Thymus (tissue), 14 donors: Measurements from ENCODE around the gene AADAC. TPM values are rescaled to one million over a fixed set of nuclear protein-coding genes. Genes with fewer than 3 reads are reported as not detected.
"Not testable (repeated sequence)": the region's sequence is repeated elsewhere in the genome, so short reads cannot be mapped to it uniquely, and the experiment has no call there.

ENCODE experiments used
- DNase-seq, 9 donors: peaks; one replicate each; pipeline ENCODE4 v3.0.0-alpha.2; 2013; ENCODE audit warnings: low spot score in 9 of 9, low read depth in 6 of 9, missing footprints in 1 of 9
- H3K27ac ChIP-seq, 2 donors: one replicate each; pipeline ENCODE4 v1.5.1; 2013; ENCODE audit warnings: control low read depth in 1 of 2, low read depth in 1 of 2, low read length in 1 of 2, mild to moderate bottlenecking in 1 of 2, moderate library complexity in 1 of 2
- H3K27me3 ChIP-seq, 2 donors: one replicate each; pipeline ENCODE4 v1.5.1; 2013; ENCODE audit warnings: low read length in 1 of 2; ENCODE audit not compliant: control insufficient read depth in 2 of 2, insufficient read depth in 1 of 2
- H3K36me3 ChIP-seq, 2 donors: one replicate each; pipeline ENCODE4 v1.5.1; 2013; ENCODE audit warnings: low read length in 1 of 2, mild to moderate bottlenecking in 1 of 2, moderate library complexity in 1 of 2; ENCODE audit not compliant: control insufficient read depth in 2 of 2, insufficient read depth in 2 of 2
- H3K4me1 ChIP-seq, 2 donors: one replicate each; pipeline ENCODE4 v1.5.1; 2013; ENCODE audit warnings: low read length in 2 of 2; ENCODE audit not compliant: control insufficient read depth in 2 of 2, insufficient read depth in 2 of 2
- H3K4me3 ChIP-seq, 2 donors: one replicate each; pipeline ENCODE4 v1.5.1; 2013; ENCODE audit warnings: low read length in 2 of 2, control low read depth in 1 of 2, mild to moderate bottlenecking in 1 of 2
- H3K9me3 ChIP-seq, 2 donors: one replicate each; pipeline ENCODE4 v1.5.1; 2013; ENCODE audit warnings: low read length in 1 of 2, mild to moderate bottlenecking in 1 of 2; ENCODE audit not compliant: control insufficient read depth in 2 of 2, insufficient read depth in 1 of 2
- WGBS: extraction: QIAGEN DNeasy Blood & Tissue Kit; methylation state at CpG from one replicate; pipeline ENCODE4 v1.1.7; 2013; 5-methylcytosine and 5-hydroxymethylcytosine counted together
- long read RNA-seq, 10 donors: transcript quantifications; one replicate each; lab custom pipeline, GENCODE V29; 2026
- polyA plus RNA-seq: library from polyadenylated mRNA; stranded (reverse); fragments of 200-250 nt; gene quantifications from one replicate; pipeline ENCODE4 v1.2.3, GENCODE V29; 2013
- total RNA-seq: library from RNA; stranded (reverse); fragments of 120-200 nt; gene quantifications from one replicate; pipeline ENCODE4 v1.2.4, GENCODE V29; 2013
- donor health status: healthy.

Gene AADAC, protein sequence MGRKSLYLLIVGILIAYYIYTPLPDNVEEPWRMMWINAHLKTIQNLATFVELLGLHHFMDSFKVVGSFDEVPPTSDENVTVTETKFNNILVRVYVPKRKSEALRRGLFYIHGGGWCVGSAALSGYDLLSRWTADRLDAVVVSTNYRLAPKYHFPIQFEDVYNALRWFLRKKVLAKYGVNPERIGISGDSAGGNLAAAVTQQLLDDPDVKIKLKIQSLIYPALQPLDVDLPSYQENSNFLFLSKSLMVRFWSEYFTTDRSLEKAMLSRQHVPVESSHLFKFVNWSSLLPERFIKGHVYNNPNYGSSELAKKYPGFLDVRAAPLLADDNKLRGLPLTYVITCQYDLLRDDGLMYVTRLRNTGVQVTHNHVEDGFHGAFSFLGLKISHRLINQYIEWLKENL
- total RNA-seq (0.19 TPM), polyA plus RNA-seq (1.7 TPM)
- long read RNA-seq, donor 1 = 0 reads
- long read RNA-seq, donor 2 = 0 reads
- long read RNA-seq, donor 3 = 0 reads
- long read RNA-seq, donor 4, partial matches to known transcripts = 0 of 2 reads
- long read RNA-seq, donor 4, other reads (novel, unspliced or antisense) = 0 of 2 reads
- long read RNA-seq, donor 5 = 0 reads
- long read RNA-seq, donor 6 = 0 reads
- long read RNA-seq, donor 7 = 0 reads
- long read RNA-seq, donor 8 = 0 reads
- long read RNA-seq, donor 9 = 0 reads
- long read RNA-seq, donor 10 = 0 reads

DNA sequence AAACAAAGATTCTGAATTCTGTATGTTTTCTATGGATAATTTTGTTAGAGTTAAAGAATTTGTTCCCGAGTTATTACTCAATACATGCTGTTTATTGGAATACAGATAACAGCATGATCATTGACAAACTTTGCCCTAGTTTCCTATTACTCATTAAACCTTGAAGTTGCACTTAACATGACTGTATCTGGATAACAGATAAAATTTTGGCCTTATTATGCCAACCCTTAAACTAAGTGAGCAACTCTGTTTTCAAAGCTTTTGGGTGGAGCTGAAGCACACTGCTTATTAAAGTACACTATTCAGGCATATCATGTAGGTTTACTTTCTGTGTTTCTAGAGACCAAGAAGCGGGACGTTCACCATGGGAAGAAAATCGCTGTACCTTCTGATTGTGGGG, at the start of gene AADAC:
Gene AADAC, plus strand, starts transcription at position 318 of the 400 bp plus-strand sequence. Its CDS starts 47 bp downstream, at position 365.
- Histone ChIP-seq H3K27me3 (no peaks in the 10 kb centered on the region), H3K36me3 (no peaks in the 10 kb centered on the region), H3K27ac (no peak within 1 kb of the TSS), H3K4me1 (no peaks in the 10 kb centered on the region), H3K4me3 (no peak within 1 kb of the TSS), H3K9me3 (no peaks in the 10 kb centered on the region)
- DNase-seq = no peak
- WGBS = over 99% methylated on average over 4 of the region's 4 CpGs

DNA sequence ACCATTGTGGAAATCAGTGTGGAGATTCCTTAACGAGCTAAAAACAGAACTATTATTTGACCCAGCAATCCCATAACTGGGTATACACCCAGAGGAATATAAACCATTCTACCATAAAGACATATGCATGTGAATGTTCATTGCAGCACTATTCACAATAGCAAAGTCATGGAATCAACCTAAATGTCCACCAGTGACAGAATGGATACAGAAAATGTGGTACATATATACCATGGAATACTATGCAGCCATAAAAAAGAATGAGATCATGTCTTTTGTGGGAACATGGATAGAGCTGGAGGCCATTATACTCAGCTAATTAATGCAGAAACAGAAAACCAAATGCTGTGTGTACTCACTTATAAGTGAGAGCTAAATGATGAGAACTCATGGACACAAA, 49.2 kb upstream of the AADAC start:
- H3K27me3 ChIP-seq = not testable (repeated sequence)

DNA sequence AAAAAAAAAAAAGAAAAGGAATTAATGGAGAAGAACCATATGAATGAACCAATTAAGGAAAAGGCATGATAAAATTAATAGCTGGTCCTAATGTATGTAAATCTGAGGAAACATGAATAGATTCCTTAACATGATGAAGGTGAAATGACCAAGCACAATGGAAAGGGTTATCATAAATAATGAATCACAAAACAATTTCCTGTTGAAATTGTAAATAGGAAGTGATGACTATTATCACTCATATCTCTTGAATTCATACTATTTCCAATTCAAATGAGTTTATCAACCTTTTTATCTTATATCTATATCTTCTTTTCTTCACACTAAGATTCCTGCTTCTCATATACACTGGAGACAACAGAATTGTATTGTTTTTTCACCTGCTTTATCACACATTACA, 48.2 kb upstream of the AADAC start:
- Histone ChIP-seq H3K36me3 (no peaks in the 10 kb centered on the region), H3K27me3 (no peaks in the 10 kb centered on the region), H3K27ac (no peak overlapping the region), H3K4me1 (no peaks in the 10 kb centered on the region), H3K9me3 (no peaks in the 10 kb centered on the region), H3K4me3 (no peak overlapping the region)
- DNase-seq = no peak

More for the DNA sequence above, 49.2 kb upstream of the AADAC start:
- not testable (repeated sequence) for H3K27ac ChIP-seq, H3K36me3 ChIP-seq, H3K4me1 ChIP-seq, H3K9me3 ChIP-seq, H3K4me3 ChIP-seq, DNase-seq
- WGBS = 95% methylated on average over 1 of the region's 1 CpG

DNA sequence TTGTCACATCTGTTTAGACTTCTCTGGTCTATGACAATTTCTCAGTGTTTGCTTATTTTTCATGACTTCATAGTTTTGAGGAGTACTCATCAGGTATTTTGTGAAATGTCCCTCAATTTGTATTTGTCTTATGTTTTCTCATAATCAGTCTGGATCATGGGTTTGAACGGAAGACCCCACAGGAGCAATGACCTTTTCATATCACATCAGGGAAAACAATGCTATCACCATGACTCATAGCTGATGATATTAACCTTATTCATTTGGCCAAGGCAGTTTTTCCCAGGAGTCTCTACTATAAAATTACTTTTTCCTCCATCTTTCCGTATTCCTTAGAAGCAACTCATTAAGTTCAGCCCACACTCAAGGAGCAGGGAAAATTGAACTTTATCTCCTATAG, 47.5 kb upstream of the AADAC start:
- no peaks in the 10 kb centered on the region for H3K27me3 ChIP-seq
- 98% methylated on average over 2 of the region's 2 CpGs for WGBS
- H3K4me1 ChIP-seq = no peaks in the 10 kb centered on the region
- no peak overlapping the region for H3K4me3 ChIP-seq
- H3K9me3 ChIP-seq = no peaks in the 10 kb centered on the region
- DNase-seq = no peak
- no peak overlapping the region for H3K27ac ChIP-seq
- no peaks in the 10 kb centered on the region for H3K36me3 ChIP-seq

DNA sequence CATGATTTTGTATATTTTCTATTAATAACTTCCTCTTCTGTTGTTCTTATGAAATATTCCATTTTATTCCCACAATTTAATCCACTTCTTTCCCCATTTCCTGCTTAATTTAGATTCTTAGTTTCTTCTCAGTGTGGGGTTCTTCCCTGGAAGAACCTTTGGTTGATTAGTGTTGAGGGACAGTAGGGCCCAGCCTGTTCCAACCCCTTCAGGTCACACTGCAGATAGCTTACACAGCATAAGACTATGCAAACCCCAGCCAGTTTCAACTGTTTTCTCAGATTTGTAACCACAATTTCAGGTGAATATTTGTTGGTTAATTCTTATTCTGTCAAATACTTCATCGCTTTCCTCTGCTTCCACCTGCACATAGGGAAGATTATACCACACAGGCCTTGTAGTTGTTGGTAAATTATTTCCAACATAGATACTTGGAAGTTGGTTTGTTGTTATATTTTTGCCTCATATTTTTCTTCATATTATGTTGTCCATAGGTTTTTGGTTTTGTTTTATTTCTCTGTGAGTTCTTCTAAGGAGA, 45.5 kb upstream of the AADAC start:
- DNase-seq = no peak
- no peaks in the 10 kb centered on the region for H3K27me3 ChIP-seq
- no peaks in the 10 kb centered on the region for H3K9me3 ChIP-seq
- WGBS = 97% methylated on average over 1 of the region's 1 CpG
- no peaks in the 10 kb centered on the region for H3K4me1 ChIP-seq
- no peaks in the 10 kb centered on the region for H3K36me3 ChIP-seq
- H3K27ac ChIP-seq = no peak overlapping the region
- no peak overlapping the region for H3K4me3 ChIP-seq

DNA sequence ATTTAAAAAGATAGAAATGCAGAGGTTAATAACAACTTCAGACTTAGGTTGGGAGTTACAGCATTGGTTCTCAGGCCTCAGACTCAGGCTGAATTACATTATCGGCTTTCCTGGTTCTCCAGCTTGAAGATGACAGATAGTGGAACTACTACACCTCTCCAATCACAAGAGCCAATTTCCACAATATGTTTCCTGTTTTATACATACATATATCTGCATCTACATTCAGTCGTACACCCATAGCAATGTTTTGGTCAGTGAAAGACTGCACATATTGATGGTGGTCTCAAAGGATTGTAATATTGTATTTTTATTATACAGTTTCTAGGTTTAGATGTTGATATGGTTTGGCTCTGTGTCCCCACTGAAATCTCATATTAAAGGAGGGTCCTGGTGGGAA, 44.7 kb upstream of the AADAC start:
- WGBS = 78% methylated on average over 2 of the region's 2 CpGs

DNA sequence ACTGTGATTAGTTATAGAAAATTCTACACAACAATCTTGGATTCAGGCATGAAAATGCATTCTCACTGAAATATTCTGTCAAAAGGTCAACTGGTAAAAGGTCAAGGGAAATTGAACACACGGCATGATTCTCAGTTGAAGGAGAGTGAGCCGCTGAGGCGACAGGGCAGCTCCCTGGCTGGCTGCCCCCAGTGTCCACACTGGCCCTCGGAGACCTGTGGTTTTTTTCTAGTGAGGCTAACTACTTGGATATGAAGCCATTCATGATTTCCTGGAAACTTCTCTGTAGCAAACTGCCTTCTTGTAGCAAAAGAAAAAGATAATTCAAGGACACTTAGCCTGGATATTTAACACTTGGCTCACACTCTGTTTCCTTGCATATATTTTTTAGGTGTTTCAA, 43.0 kb upstream of the AADAC start:
- Histone ChIP-seq H3K9me3 (no peaks in the 10 kb centered on the region), H3K36me3 (no peaks in the 10 kb centered on the region), H3K27me3 (no peaks in the 10 kb centered on the region), H3K4me3 (no peak overlapping the region), H3K4me1 (no peaks in the 10 kb centered on the region), H3K27ac (no peak overlapping the region)
- DNase-seq = no peak
- WGBS = 93% methylated on average over 4 of the region's 4 CpGs

More for the DNA sequence above, 44.7 kb upstream of the AADAC start:
- Histone ChIP-seq H3K4me3 (no peak overlapping the region), H3K4me1 (no peaks in the 10 kb centered on the region), H3K36me3 (no peaks in the 10 kb centered on the region), H3K9me3 (no peaks in the 10 kb centered on the region), H3K27ac (no peak overlapping the region), H3K27me3 (no peaks in the 10 kb centered on the region)
- DNase-seq = no peak

DNA sequence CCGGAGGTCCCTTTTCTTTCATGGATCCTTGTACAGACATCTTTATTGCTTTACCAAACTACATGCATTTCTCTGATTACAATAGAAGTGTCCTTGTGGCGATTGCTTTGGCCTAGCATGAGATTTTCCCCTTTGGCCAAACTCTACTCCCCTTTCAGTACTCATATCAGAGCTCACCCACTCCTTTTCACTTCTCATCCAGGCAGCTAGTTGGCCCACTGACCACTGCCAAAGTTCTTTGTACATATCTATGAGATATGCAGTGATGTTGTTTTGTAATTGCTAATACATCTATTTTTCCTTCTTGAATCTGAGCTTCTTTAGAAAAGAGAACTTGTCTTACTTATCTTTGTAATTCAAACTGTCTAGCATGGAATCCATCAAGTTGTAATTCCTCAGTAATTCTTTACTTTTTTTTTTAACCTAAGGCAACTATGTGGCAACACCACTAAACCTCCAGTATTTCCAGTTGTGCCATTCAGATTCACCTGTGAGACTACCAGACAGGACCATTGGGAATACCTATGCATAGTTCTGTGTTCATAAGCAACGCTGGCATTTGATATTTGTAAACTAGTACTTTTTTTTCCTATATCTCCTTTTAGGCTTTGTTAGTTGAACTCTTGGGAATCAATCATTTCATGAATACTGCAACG, 41.0 kb upstream of the AADAC start:
- Histone ChIP-seq H3K4me3 (no peak overlapping the region), H3K4me1 (no peaks in the 10 kb centered on the region), H3K36me3 (no peaks in the 10 kb centered on the region), H3K27ac (no peak overlapping the region), H3K9me3 (no peaks in the 10 kb centered on the region), H3K27me3 (no peaks in the 10 kb centered on the region)
- DNase-seq = no peak
- WGBS = 98% methylated on average over 4 of the region's 4 CpGs

DNA sequence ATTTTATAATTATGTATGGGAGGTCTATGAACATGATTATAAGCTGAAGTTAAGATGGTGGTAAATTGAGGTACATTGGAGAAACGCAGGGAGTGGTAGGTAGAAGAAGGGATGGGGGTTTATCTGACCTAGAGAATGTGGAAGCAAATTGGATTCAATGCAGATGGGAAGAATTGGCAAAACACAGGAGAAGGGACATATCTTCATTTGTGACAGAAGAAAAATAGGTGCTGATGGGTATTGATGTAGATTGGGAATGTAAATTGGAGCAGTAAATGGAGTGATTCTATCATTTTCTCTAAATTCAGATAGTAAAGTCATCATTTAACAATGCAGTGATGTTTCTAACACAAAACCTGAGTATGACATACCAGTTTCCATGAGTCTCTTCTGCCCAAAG, 39.7 kb upstream of the AADAC start:
- WGBS = 95% methylated on average over 1 of the region's 1 CpG
- H3K4me1 ChIP-seq = no peaks in the 10 kb centered on the region
- no peak overlapping the region for H3K27ac ChIP-seq
- no peaks in the 10 kb centered on the region for H3K36me3 ChIP-seq
- H3K27me3 ChIP-seq = no peaks in the 10 kb centered on the region
- no peak for DNase-seq
- no peaks in the 10 kb centered on the region for H3K9me3 ChIP-seq
- H3K4me3 ChIP-seq = no peak overlapping the region
